Cerebellar nuclear complex (tissue), 1 donor: ENCODE measurements around the gene IFNL4.
"Not testable (repeated sequence)": the region's sequence is repeated elsewhere in the genome, so short reads cannot be mapped to it uniquely, and the experiment has no call there.

Experiments
- DNase-seq, 2 experiments: peaks; one replicate each; lab custom pipeline; 2025; lab: John Stamatoyannopoulos, UW

IFNL4 gene

GRCh38 chr19:39219108-39219507 lies 29.5 kb downstream of the IFNL4 start:
- not testable (repeated sequence) for DNase-seq

GRCh38 chr19:39218230-39219007 lies 30.2 kb downstream of the IFNL4 start:
- no peak for DNase-seq

DNA sequence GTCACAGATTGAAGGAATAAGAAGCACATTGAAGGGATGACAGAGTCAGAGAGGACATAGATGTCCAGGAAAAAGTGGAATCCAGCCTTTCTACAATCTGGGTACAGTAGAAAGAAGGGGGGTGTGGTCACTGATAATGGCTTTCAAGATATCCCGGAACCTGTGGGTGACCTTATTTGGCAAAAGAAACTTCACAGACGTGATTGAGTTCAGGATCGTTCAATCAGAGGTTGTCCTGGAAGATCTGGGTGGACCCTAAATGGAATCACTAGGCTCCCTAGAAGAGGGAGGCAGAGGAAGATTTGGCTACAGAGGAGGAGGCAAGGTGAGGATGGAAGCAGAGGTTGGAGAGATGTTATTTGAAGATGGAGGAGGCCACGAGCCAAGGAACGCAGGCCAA lies 31.6 kb downstream of the IFNL4 start:
- DNase-seq, result no peak

- not testable (repeated sequence) for DNase-seq
Observed at GRCh38 chr19:39215323-39215722, 33.3 kb downstream of the IFNL4 start.

DNA sequence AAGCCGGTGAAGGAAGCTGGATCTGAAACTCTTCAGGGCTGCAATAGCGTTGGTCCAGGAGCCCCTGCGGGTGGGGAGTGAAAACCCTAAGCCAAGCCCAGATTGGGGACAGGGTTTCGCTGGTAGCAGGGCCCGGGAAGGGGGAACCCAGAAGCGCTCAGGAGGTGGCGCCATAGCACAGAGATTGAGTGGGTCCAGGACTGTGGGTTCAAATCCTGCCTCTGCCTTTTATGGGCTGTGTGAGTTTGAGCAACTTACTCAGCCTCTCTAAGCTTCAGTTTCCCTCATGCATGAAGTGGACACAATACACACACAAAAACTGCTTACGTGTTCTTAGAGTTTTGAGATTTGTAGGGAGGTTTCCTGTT lies 36.3 kb downstream of the IFNL4 start:
- no peak for DNase-seq

DNA sequence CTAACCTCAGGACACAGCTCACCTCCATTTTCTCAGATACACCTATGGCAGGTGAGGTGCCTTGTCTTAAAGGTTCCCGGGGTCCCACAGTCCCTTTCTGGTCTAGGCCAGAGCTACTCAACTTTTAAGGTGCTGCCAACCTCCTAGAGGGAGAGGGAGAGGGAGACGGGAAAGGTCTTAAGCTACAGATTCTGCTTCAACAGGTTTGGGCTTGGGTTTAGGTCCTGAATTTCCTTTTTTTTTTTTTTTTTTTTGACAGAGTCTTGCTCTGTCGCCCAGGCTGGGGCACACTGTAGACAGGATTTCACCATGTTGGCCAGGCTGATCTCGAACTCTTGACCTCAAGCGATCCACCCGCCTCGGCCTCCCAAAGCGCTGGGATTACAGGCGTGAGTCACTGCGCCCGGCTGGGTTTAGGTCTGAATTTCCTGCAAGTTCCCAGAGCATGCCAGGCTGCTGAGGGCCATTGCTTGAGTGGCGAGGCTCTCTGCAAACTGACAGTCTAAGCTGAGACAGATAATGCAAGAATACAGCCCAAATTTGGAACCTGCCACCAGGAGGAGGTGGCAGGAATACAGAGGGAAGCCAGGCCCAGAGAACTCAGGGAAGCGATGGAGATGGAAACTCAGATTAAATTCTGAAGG lies 36.8 kb downstream of the IFNL4 start:
- DNase-seq, result no peak

GRCh38 chr19:39209196-39209595 lies 39.5 kb downstream of the IFNL4 start:
- no peak for DNase-seq

GRCh38 chr19:39208175-39208795 lies 40.4 kb downstream of the IFNL4 start:
- DNase-seq, result no peak

DNA sequence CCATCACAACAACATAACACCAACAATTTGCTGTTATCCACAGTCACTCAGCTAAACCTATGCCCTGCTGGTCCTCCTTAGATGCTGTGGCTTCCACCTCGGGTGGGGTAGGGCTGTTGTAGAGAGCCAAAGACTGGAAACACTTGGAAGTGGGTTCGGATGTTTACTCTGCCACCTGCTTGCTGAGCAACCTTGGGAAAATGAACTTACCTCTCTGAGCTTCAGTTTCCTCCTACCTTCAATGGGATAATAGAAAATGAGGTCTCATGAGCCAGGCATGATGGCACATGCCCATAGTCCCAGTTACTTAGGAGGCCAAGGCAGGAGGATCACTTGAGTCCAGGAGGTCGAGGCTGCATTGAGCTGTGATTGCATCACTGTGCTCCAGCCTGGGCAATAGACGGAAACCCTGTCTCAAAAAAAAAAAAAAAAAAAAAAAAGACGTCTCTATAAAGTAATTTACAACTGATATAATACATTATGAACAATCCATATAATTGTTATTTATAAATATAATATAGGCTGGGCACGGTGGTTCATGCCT lies 41.3 kb downstream of the IFNL4 start:
- no peak for DNase-seq

GRCh38 chr19:39206122-39206521 lies 42.5 kb downstream of the IFNL4 start:
- no peak for DNase-seq

- no peak for DNase-seq
Observed at GRCh38 chr19:39205449-39205764, 43.2 kb downstream of the IFNL4 start.

DNA sequence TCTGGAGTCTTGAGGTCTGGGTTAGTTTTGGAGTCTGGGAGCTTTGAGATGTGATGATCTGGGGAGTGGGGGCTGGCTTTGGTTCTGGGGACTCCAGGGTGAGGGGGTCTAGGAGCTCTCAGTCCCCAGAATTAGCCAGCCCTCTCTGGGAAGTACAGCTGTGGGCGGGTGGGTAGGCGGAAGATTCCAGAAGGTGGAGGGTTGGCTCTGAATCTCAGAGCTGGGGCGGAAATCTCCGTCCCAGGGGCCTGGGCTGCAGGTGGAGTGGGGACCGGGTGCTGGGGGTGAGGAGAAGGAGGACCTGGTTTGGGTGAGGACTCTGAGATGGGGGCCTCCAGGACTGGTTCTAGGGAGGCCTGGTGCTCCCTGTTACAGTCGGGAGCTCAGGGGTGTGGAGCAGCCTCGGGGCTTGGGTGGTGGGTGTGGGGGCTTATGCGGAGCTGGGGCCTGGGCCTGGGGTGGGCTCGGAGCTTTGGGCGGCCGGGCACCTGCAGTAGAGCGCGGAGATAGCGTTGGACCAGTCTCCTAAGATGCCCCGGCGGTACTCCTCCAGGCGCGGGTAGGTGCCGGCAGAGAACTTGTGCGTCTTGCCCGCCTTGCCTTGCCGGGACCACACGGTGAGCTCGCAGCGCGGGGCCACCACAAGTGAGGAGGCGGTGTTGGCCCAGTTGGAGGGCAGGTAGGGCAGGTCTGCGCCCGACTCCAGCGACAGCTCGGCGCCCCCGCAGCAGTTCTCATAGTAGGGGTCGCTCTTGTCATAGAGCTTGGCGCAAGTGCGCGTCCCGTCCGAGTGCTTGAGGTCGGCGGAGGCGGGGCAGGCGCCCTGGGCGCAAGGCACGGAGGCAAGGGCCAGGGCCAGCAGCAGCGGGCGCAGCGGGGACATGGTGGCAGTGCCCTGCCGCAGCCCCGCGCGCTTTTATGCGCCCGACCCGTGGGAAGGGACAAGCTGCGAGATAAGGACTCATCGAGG lies 45.0 kb downstream of the IFNL4 start, which contains the start of gene SYCN:
Gene SYCN, minus strand, starts transcription at position 892 of the 970 bp plus-strand sequence. Its CDS starts 9 bp downstream, at position 883.
- no peak for DNase-seq

DNA sequence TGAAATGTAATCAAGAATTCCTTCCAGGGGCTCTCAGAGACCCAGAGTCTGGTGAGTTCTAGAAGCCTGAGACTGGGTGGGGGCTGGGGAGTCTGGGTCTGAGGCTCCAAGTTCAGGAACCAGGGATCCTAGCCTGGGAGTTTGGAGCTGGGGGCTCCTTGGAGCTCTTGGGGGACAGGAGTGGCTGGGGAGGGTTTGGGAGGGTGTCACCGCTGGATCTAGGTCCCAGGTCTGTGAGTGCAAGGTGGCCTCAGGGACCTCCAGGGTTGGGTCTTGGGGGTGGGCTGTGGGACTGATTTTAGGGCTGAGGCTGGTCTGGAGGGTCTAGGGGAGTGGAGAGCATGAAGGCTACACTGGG lies 45.7 kb downstream of the IFNL4 start:
- no peak for DNase-seq

GRCh38 chr19:39200803-39201115 lies 47.9 kb downstream of the IFNL4 start:
- DNase-seq, result no peak

DNA sequence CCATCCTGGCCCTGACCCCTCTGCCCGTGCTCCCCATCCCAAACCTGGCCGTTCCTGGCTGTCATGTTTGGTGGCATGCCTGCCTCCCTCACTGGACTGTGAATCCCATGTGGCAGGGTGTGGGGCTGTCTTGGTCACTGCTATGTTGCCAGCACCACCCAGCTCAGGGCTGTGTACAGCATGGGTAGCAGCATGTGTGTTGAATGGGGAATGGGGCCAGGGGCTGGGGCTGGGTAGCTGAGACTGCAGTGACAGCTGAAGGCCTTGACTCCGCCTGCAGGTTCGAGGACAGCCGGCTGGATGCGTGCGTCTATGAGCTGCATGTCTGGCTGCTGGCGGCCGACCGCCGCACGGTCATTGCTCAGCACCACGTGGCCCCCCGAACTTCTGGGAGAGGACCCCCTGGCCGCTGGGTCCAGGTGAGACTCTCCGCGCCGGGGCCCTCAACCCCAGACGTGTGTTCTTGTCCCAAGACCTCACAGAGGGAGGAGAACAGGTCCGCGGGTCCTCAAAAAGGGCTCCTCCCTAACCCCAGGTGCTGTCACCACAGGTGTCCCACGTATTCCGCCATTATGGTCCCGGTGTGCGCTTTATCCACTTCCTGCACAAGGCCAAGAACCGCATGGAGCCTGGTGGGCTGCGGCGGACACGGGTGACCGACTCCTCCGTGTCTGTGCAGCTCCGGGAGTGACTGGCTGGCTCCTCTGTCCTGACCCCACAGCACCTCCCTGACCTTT lies 48.4 kb downstream of the IFNL4 start:
- DNase-seq, result no peak

DNA sequence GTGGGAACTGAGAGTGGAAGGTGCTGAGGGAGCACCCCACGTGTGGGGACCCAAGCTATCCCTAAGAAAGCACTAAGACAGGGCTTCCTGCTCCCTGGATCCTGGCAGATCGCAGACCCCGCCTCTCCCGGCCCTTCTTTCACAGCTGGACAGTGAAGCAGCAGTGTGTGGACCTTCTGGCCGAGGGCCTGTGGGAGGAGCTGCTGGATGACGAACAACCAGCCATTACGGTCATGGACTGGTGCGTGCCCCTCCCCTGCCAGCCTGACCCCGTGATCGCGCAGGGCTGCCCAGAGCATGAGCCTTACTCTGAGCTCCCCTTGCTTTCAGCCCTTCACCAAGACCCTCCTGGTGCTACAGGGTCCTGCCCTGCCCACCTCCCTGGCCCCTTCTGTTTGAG lies 49.6 kb downstream of the IFNL4 start:
- DNase-seq, result no peak

- DNase-seq, result no peak
Observed at GRCh38 chr19:39197808-39198207, 50.8 kb downstream of the IFNL4 start.

DNA sequence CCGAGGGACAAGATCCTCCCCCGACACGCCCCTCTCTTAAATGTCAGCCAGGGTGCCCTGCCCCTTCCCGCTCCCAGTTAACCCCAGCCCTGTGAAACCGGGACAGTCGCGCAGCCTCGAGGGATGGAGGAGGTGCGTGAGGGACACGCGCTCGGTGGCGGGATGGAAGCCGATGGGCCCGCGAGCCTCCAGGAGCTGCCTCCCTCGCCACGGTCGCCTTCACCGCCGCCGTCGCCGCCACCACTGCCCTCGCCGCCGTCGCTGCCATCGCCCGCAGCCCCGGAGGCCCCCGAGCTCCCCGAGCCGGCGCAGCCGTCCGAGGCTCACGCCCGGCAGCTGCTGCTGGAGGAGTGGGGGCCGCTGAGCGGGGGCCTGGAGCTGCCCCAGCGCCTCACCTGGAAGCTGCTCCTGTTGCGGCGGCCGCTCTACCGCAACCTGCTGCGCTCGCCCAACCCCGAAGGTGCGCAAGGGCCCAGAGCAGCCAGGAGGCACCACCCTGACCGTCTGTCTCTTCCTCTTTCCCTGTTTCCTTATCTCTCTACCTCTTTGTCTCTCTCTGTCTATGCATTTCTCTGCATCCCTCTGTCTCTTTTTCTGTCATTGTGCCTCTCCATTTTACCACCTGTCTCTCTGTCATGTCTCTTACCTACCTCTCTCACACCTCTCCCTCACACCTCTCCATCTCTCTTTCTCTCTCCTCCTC lies 51.6 kb downstream of the IFNL4 start, which contains the start of gene NCCRP1:
Gene NCCRP1, plus strand, starts transcription at position 105 of the 703 bp plus-strand sequence. Its CDS starts 19 bp downstream, at position 124.
- no peak for DNase-seq

DNA sequence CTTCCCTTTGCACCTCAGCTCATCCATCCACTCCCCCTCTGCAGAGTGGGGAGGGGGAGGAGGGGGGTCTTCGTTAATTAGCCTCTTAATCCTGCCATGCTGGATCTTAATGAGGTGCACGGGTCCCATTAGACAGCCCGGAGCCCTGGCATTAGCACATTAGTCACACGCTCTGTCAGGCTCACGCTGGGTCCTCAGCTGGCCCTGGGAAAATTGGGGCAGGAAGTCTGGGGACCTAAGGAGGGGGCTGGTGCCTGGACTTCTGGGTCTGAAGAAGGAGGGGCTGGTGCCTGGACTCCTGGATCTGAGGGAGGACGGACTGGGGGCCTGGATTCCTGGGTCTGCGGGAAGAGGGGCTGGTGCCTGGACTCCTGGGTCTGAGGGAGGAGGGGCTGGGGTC lies 52.3 kb downstream of the IFNL4 start:
- no peak for DNase-seq
